Spleen (tissue), 11 donors: Measurements from ENCODE around the gene LAMP1. TPM values are rescaled to one million over a fixed set of nuclear protein-coding genes. Genes with fewer than 3 reads are reported as not detected.
A peak's percentile ranks its signal among the peaks of the same experiment; 100 is the strongest.
"Not testable (repeated sequence)": the region's sequence is repeated elsewhere in the genome, so short reads cannot be mapped to it uniquely, and the experiment has no call there.

ENCODE experiments used
- DNase-seq: peaks from one replicate; pipeline ENCODE4 v3.0.0-alpha.2; 2020
- H3K27ac ChIP-seq, 8 donors: fragments of 200-600 bp; sonication (generic) in 7 of 8; 1 replicate in 4 of 8; 2 replicates in 4 of 8; pipeline versions ENCODE4 v1.5.0 to v1.8.0; 2016 to 2021; ENCODE audit warnings: inconsistent platforms in 4 of 8, mild to moderate bottlenecking in 4 of 8, moderate library complexity in 1 of 8
- H3K27me3 ChIP-seq, 7 donors: fragments of 200-600 bp; sonication (generic) in 6 of 7; replicated peaks in 1 of 7; 1 replicate in 4 of 7; 2 replicates in 3 of 7; pipeline versions ENCODE4 v1.5.0 to v1.8.0; 2016 to 2021; ENCODE audit warnings: inconsistent platforms in 3 of 7, mild to moderate bottlenecking in 1 of 7
- H3K36me3 ChIP-seq, 6 donors: fragments of 200-600 bp; sonication (generic) in 5 of 6; 1 replicate in 4 of 6; 2 replicates in 2 of 6; pipeline versions ENCODE4 v1.5.0 to v1.8.0; 2016 to 2021; ENCODE audit warnings: inconsistent platforms in 2 of 6
- H3K4me1 ChIP-seq, 6 donors: fragments of 200-600 bp; sonication (generic) in 5 of 6; 1 replicate in 3 of 6; 2 replicates in 3 of 6; pipeline versions ENCODE4 v1.5.0 to v1.8.0; 2016 to 2021; ENCODE audit warnings: inconsistent platforms in 3 of 6
- H3K4me3 ChIP-seq, 8 donors: fragments of 200-600 bp; sonication (generic) in 7 of 8; 1 replicate in 4 of 8; 2 replicates in 4 of 8; pipeline versions ENCODE4 v1.5.0 to v1.8.0; 2016 to 2021; ENCODE audit warnings: inconsistent platforms in 4 of 8, mild to moderate bottlenecking in 4 of 8, moderate library complexity in 2 of 8
- H3K9me3 ChIP-seq, 8 donors: fragments of 200-600 bp; sonication (generic) in 7 of 8; 1 replicate in 4 of 8; 2 replicates in 4 of 8; pipeline versions ENCODE4 v1.5.0 to v1.8.0; 2016 to 2021; ENCODE audit warnings: inconsistent platforms in 4 of 8
- CTCF ChIP-seq, 11 experiments: fragments of 200-600 bp in 7 of 11; fragments of 450-650 bp in 4 of 11; sonication (generic) in 4 of 11; IDR thresholded peaks in 8 of 11; conservative IDR thresholded peaks in 3 of 11; 1 replicate in 7 of 11; 2 replicates in 4 of 11; pipeline versions ENCODE4 v1.4.0 to v1.8.0; 2016 to 2021; ENCODE audit warnings: antibody characterized with exemption in 11 of 11, inconsistent platforms in 4 of 11, mild to moderate bottlenecking in 1 of 11
- POLR2A ChIP-seq, 3 donors: fragments of 450-650 bp; IDR thresholded peaks; one replicate each; pipeline ENCODE4 v1.5.1; 2017; ENCODE audit warnings: antibody characterized with exemption in 3 of 3, mild to moderate bottlenecking in 1 of 3
- POLR2AphosphoS5 ChIP-seq, 3 donors: sonication (generic); formaldehyde crosslinking; IDR thresholded peaks; one replicate each; pipeline ENCODE4 v1.5.1; 2017; ENCODE audit warnings: antibody characterized with exemption in 3 of 3
- WGBS, 5 donors: extraction: QIAGEN DNeasy Blood & Tissue Kit in 3 of 5; methylation state at CpG; one replicate each; pipeline versions ENCODE4 v1.1.5 to v1.1.7; 2013 to 2018; 5-methylcytosine and 5-hydroxymethylcytosine counted together
- intact Hi-C: fragments of 100-400 bp; cut with DNase I; formaldehyde crosslinking; loops from one replicate; pipeline ENCODE4 v1.15.0; 2023; ENCODE audit warnings: low total_unique reads
- polyA plus RNA-seq, 3 donors: library from polyadenylated mRNA; stranded (reverse); fragments of 200-250 nt; gene quantifications; one replicate each; pipeline ENCODE4 v1.2.1, GENCODE V29; 2013
- total RNA-seq, 7 donors: library from RNA; depleted of rRNA in 3 of 7; stranded (reverse); fragments of >200 nt in 3 of 7; fragmentation: NEBNext Ultra II Directional in 4 of 7; extraction: Animal tissue kit (Norgen Biotek cat#: 25700) in 4 of 7; gene quantifications; one replicate each; pipeline versions ENCODE4 v1.1.0 to v1.2.1, GENCODE V29; 2016 to 2021
- donor health status: healthy with polysubstance abuse.
- donor health status: DM: no; HTN: no; CAD: no; lungs with moderate emphysema.
- donor health status: DM: no; HTN: no; CAD: no.
- donor health status: Bipolar disorder and iron deficiency.
- donor health status: healthy.
- donor health status: DM: no; HTN: no; CAD: no.
- donor health status: DM: yes; HTN: yes; CAD: no.

Gene LAMP1
- total and polyA plus RNA-seq, 10 donors, result 27.0 to 210 (median 141) TPM

- Histone ChIP-seq H3K27me3 (no peaks in the 10 kb centered on the region), H3K36me3 (peaks cover 0 to 100% (median 75%) of the 10 kb centered on the region in 6 donors), H3K4me1 (peaks cover 0 to 13% (median 0%) of the 10 kb centered on the region in 6 donors), H3K4me3 (no peak overlapping the region), H3K9me3 (peaks cover 0 to 8% (median 0%) of the 10 kb centered on the region in 8 donors), H3K27ac (peak overlapping the region in 6 of 8 donors; percentile 6 to 60 (median 30))
- no peak for DNase-seq
- WGBS, 5 donors, result 68 to 82% (median 74%) methylated on average over 13 of the region's 13 CpGs
- TF ChIP-seq POLR2AphosphoS5 (IDR thresholded peaks at IDR 0.05) (peak in 1 of 3 donors; percentile 15), CTCF (IDR thresholded peaks at IDR 0.05 in 8 of 11, conservative IDR thresholded peaks at IDR 0.05 in 3 of 11) (no peak)
- intact Hi-C loops, result no loop called here
These were observed 36.0 kb upstream of the LAMP1 start for GRCh38 chr13:113260996-113261395.

- peaks cover 0 to 99% (median 56%) of the 10 kb centered on the region in 6 donors for H3K36me3 ChIP-seq
- 57 to 73% (median 67%) methylated on average over 10 to 14 of the region's 14 CpGs for WGBS, 5 donors
- H3K9me3 ChIP-seq, H3K27me3 ChIP-seq, H3K27ac ChIP-seq, intact Hi-C loops, DNase-seq, H3K4me3 ChIP-seq: not testable (repeated sequence)
- peaks cover 0 to 13% (median 0%) of the 10 kb centered on the region in 6 donors for H3K4me1 ChIP-seq
These were observed 34.0 kb upstream of the LAMP1 start for GRCh38 chr13:113263016-113263415.

GRCh38 chr13:113267642-113268405 lies 29.2 kb upstream of the LAMP1 start:
- H3K9me3 ChIP-seq, result no peaks in the 10 kb centered on the region
- TF ChIP-seq POLR2AphosphoS5 (IDR thresholded peaks at IDR 0.05) (peak in 1 of 3 donors; percentile 58), POLR2A (IDR thresholded peaks at IDR 0.05) (no peak)
- H3K36me3 ChIP-seq, result peaks cover 0 to 68% (median 21%) of the 10 kb centered on the region in 6 donors
- H3K27me3 ChIP-seq, result no peaks in the 10 kb centered on the region
- intact Hi-C loops, result no loop called here
- peaks cover 0 to 3% (median 0%) of the 10 kb centered on the region in 6 donors for H3K4me1 ChIP-seq
- no peak for DNase-seq
- no peak overlapping the region for H3K4me3 ChIP-seq
- WGBS, 5 donors, result 94 to 95% (median 94%) methylated on average over 17 to 20 of the region's 20 CpGs
- no peak overlapping the region for H3K27ac ChIP-seq

GRCh38 chr13:113272031-113272430 lies 25.0 kb upstream of the LAMP1 start:
- Histone ChIP-seq H3K4me3 (no peak overlapping the region), H3K4me1 (peaks cover 0 to 29% (median 3%) of the 10 kb centered on the region in 6 donors), H3K36me3 (peaks cover 0 to 28% (median 2%) of the 10 kb centered on the region in 6 donors), H3K9me3 (no peaks in the 10 kb centered on the region), H3K27me3 (peaks cover 0 to 5% (median 0%) of the 10 kb centered on the region in 7 donors), H3K27ac (peak overlapping the region in 2 of 8 donors; percentile 46 to 50)
- no peak for DNase-seq
- TF ChIP-seq CTCF (IDR thresholded peaks at IDR 0.05 in 8 of 11, conservative IDR thresholded peaks at IDR 0.05 in 3 of 11) (no peak), POLR2AphosphoS5 (IDR thresholded peaks at IDR 0.05) (no peak), POLR2A (IDR thresholded peaks at IDR 0.05) (no peak)
- 75 to 88% (median 81%) methylated on average over 2 of the region's 2 CpGs for WGBS, 5 donors
- intact Hi-C loops, result no loop called here

- TF ChIP-seq CTCF (IDR thresholded peaks at IDR 0.05 in 8 of 11, conservative IDR thresholded peaks at IDR 0.05 in 3 of 11) (no peak), POLR2A (IDR thresholded peaks at IDR 0.05) (no peak), POLR2AphosphoS5 (IDR thresholded peaks at IDR 0.05) (peak in 1 of 3 donors; percentile 5)
- peaks cover 0 to 29% (median 3%) of the 10 kb centered on the region in 6 donors for H3K4me1 ChIP-seq
- intact Hi-C loops, result no loop called here
- WGBS, 5 donors, result 67 to 82% (median 72%) methylated on average over 10 of the region's 10 CpGs
- no peaks in the 10 kb centered on the region for H3K9me3 ChIP-seq
- no peak overlapping the region for H3K4me3 ChIP-seq
- peaks cover 0 to 21% (median 2%) of the 10 kb centered on the region in 6 donors for H3K36me3 ChIP-seq
- peak overlapping the region in 3 of 8 donors; percentile 40 to 50 (median 46) for H3K27ac ChIP-seq
- H3K27me3 ChIP-seq, result peaks cover 0 to 5% (median 0%) of the 10 kb centered on the region in 7 donors
- DNase-seq, result no peak
These were observed 24.3 kb upstream of the LAMP1 start for GRCh38 chr13:113272701-113273181.
